ENCODE results near the gene VAV2.

DNA sequence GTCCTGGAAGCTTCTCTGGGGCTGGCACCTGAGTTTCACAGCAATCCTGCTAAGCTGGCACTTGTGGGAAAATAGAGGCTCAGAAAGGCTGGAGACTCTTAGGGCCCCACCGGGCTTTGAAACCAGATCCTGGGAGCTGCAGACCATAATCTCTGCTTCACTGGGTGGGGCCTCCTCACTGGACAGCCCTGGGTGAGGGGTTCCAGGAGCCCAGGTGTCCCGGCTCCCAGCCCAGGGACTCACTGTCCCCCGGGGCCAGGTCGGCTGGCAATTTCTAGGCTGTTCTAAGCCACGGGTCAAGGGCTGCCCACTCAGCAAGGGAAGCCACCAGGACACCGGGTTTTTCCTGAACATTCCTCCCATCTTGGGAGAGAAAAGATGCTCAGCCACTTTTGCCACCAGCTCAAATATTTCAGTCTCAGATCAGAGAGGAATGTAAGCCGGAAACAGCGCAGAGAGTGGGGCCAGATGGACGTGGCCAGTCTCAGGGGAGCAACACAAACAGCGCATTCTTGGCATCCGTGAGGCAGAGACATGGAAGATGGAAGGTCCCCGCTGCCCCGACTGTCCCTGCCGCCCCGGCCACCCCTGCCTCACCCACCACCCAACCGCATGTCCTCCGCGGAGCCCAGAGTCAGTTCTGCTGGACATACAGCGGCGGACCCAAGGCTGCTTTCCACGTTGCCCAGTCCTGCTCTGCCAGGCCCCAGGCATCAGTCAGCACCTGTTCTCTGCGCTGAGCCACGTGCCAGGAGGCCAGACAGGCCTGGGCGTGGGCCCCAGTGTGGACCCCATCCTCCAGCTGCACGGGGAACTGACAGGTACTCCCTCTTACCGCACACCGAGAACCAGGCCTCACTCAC, 72.6 kb downstream of the VAV2 start:
- TF ChIP-seq, protein P1, sequence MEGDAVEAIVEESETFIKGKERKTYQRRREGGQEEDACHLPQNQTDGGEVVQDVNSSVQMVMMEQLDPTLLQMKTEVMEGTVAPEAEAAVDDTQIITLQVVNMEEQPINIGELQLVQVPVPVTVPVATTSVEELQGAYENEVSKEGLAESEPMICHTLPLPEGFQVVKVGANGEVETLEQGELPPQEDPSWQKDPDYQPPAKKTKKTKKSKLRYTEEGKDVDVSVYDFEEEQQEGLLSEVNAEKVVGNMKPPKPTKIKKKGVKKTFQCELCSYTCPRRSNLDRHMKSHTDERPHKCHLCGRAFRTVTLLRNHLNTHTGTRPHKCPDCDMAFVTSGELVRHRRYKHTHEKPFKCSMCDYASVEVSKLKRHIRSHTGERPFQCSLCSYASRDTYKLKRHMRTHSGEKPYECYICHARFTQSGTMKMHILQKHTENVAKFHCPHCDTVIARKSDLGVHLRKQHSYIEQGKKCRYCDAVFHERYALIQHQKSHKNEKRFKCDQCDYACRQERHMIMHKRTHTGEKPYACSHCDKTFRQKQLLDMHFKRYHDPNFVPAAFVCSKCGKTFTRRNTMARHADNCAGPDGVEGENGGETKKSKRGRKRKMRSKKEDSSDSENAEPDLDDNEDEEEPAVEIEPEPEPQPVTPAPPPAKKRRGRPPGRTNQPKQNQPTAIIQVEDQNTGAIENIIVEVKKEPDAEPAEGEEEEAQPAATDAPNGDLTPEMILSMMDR (IDR thresholded peaks at IDR 0.05), result no peak
- no peak for TF ChIP-seq POLR2A (IDR thresholded peaks at IDR 0.05)
